Urinary bladder (tissue), 4 donors: ENCODE results near the gene DDX52. TPM values are rescaled to one million over a fixed set of nuclear protein-coding genes. Genes with fewer than 3 reads are reported as not detected.

Experiments used
- DNase-seq: peaks from one replicate; pipeline ENCODE4 v3.0.0-alpha.2; 2015; ENCODE audit errors: extremely low spot score
- H3K27ac ChIP-seq: one replicate; pipeline ENCODE4 v1.5.1; 2013; ENCODE audit warnings: low read depth, mild to moderate bottlenecking, moderate library complexity
- H3K36me3 ChIP-seq: one replicate; pipeline ENCODE4 v1.6.1; 2013; ENCODE audit warnings: mild to moderate bottlenecking, moderate library complexity; ENCODE audit not compliant: insufficient read depth
- H3K4me1 ChIP-seq: one replicate; pipeline ENCODE4 v1.6.1; 2013; ENCODE audit warnings: mild to moderate bottlenecking, moderate library complexity; ENCODE audit not compliant: insufficient read depth
- H3K4me3 ChIP-seq: one replicate; pipeline ENCODE4 v1.5.1; 2013; ENCODE audit warnings: low read depth, low read length
- WGBS: extraction: QIAGEN DNeasy Blood & Tissue Kit; methylation state at CpG from one replicate; pipeline ENCODE4 v1.1.7; 2013; 5-methylcytosine and 5-hydroxymethylcytosine counted together
- polyA plus RNA-seq: library from polyadenylated mRNA; stranded (reverse); fragments of 200-250 nt; gene quantifications from one replicate; pipeline ENCODE4 v1.2.3, GENCODE V29; 2013
- total RNA-seq: library from RNA; depleted of rRNA; stranded (reverse); fragments of >200 nt; gene quantifications from one replicate; pipeline ENCODE4 v1.2.3, GENCODE V29; 2014
- donor health status: healthy with polysubstance abuse.
- donor health status: healthy.

Gene DDX52
- total and polyA plus RNA-seq, 2 donors: 9.6 to 38.9 TPM

- Histone ChIP-seq H3K27ac (no peak overlapping the region), H3K4me1 (no peaks in the 10 kb centered on the region), H3K4me3 (no peak overlapping the region), H3K36me3 (no peaks in the 10 kb centered on the region)
- no peak for DNase-seq
- WGBS: 71% methylated on average over 2 of the region's 2 CpGs
These were observed 28.7 kb upstream of the DDX52 start for GRCh38 chr17:37671824-37672547.

GRCh38 chr17:37671028-37671823 is 28.0 kb upstream of the DDX52 start:
- DNase-seq: no peak
- Histone ChIP-seq H3K27ac (no peak overlapping the region), H3K4me1 (no peaks in the 10 kb centered on the region), H3K36me3 (no peaks in the 10 kb centered on the region), H3K4me3 (no peak overlapping the region)
- WGBS: 77% methylated on average over 9 of the region's 9 CpGs

GRCh38 chr17:37667039-37667438 is 23.8 kb upstream of the DDX52 start:
- H3K27ac ChIP-seq: no peak overlapping the region
- 87% methylated on average over 1 of the region's 1 CpG for WGBS
- H3K36me3 ChIP-seq: no peaks in the 10 kb centered on the region
- H3K4me1 ChIP-seq: no peaks in the 10 kb centered on the region
- DNase-seq: no peak
- no peak overlapping the region for H3K4me3 ChIP-seq

- Histone ChIP-seq H3K36me3 (no peaks in the 10 kb centered on the region), H3K4me1 (no peaks in the 10 kb centered on the region), H3K4me3 (no peak overlapping the region), H3K27ac (no peak overlapping the region)
- DNase-seq: no peak
- 80% methylated on average over 3 of the region's 3 CpGs for WGBS
These were observed 21.0 kb upstream of the DDX52 start for GRCh38 chr17:37664214-37664613.

GRCh38 chr17:37662353-37662752 is 19.1 kb upstream of the DDX52 start:
- no peak for DNase-seq
- H3K27ac ChIP-seq: no peak overlapping the region
- no peaks in the 10 kb centered on the region for H3K36me3 ChIP-seq
- 46% methylated on average over 4 of the region's 4 CpGs for WGBS
- no peaks in the 10 kb centered on the region for H3K4me1 ChIP-seq
- H3K4me3 ChIP-seq: no peak overlapping the region

GRCh38 chr17:37661400-37662014 is 18.3 kb upstream of the DDX52 start:
- 37% methylated on average over 1 of the region's 1 CpG for WGBS
- DNase-seq: no peak
- Histone ChIP-seq H3K4me3 (no peak overlapping the region), H3K27ac (no peak overlapping the region), H3K36me3 (no peaks in the 10 kb centered on the region), H3K4me1 (no peaks in the 10 kb centered on the region)

GRCh38 chr17:37659925-37660324 is 16.7 kb upstream of the DDX52 start:
- 73% methylated on average over 5 of the region's 5 CpGs for WGBS
- no peak for DNase-seq

GRCh38 chr17:37657202-37657601 is 14.0 kb upstream of the DDX52 start:
- Histone ChIP-seq H3K27ac (no peak overlapping the region), H3K4me3 (no peak overlapping the region), H3K36me3 (no peaks in the 10 kb centered on the region), H3K4me1 (no peaks in the 10 kb centered on the region)
- no peak for DNase-seq
- 77% methylated on average over 1 of the region's 1 CpG for WGBS

More at GRCh38 chr17:37659925-37660324, 16.7 kb upstream of the DDX52 start:
- H3K27ac ChIP-seq: no peak overlapping the region
- no peaks in the 10 kb centered on the region for H3K4me1 ChIP-seq
- no peaks in the 10 kb centered on the region for H3K36me3 ChIP-seq
- no peak overlapping the region for H3K4me3 ChIP-seq

GRCh38 chr17:37651849-37652248 is 8.6 kb upstream of the DDX52 start:
- Histone ChIP-seq H3K27ac (no peak overlapping the region), H3K4me3 (no peak overlapping the region), H3K36me3 (no peaks in the 10 kb centered on the region), H3K4me1 (no peaks in the 10 kb centered on the region)
- 36% methylated on average over 2 of the region's 2 CpGs for WGBS
- DNase-seq: no peak

GRCh38 chr17:37650419-37651003 is 7.3 kb upstream of the DDX52 start:
- Histone ChIP-seq H3K36me3 (no peaks in the 10 kb centered on the region), H3K4me1 (no peaks in the 10 kb centered on the region), H3K27ac (no peak overlapping the region), H3K4me3 (no peak overlapping the region)
- 53% methylated on average over 6 of the region's 6 CpGs for WGBS
- DNase-seq: no peak

- DNase-seq: no peak
- Histone ChIP-seq H3K4me1 (no peaks in the 10 kb centered on the region), H3K36me3 (no peaks in the 10 kb centered on the region), H3K27ac (no peak overlapping the region), H3K4me3 (no peak overlapping the region)
- WGBS: 40% methylated on average over 2 of the region's 2 CpGs
These were observed 5.3 kb upstream of the DDX52 start for GRCh38 chr17:37648555-37648954.

GRCh38 chr17:37647856-37648255 is 4.6 kb upstream of the DDX52 start:
- WGBS: 42% methylated on average over 1 of the region's 1 CpG
- no peak overlapping the region for H3K4me3 ChIP-seq
- H3K4me1 ChIP-seq: no peaks in the 10 kb centered on the region
- DNase-seq: no peak
- no peaks in the 10 kb centered on the region for H3K36me3 ChIP-seq
- H3K27ac ChIP-seq: no peak overlapping the region

- Histone ChIP-seq H3K36me3 (peaks cover 1% of the 10 kb centered on the region), H3K4me1 (no peaks in the 10 kb centered on the region), H3K27ac (no peak overlapping the region), H3K4me3 (peak overlapping the region; percentile 78)
- 10% methylated on average over 3 of the region's 3 CpGs for WGBS
- DNase-seq: no peak
These were observed 623 bp upstream of the DDX52 start for GRCh38 chr17:37643869-37644268.
